Measurements from ENCODE around the gene CLASP1. TPM values are rescaled to one million over a fixed set of nuclear protein-coding genes. Genes with fewer than 3 reads are reported as not detected.

Gene CLASP1
- total RNA-seq (2014; rRNA removed; shearing (Covaris generic)) (32.6 and 33.8 TPM in 2 replicates), total RNA-seq (2022) (65.4 and 72.4 TPM in 2 replicates), Bru-seq, nascent RNA (percentile 87 among the genes with signal in this experiment), BruChase-seq, experiment 1, labeled RNA remaining after a 6-hour chase (percentile 79 among the genes with signal in this experiment), BruChase-seq, experiment 2, labeled RNA remaining after a 2-hour chase (percentile 78 among the genes with signal in this experiment)
- long read RNA-seq, partial matches to known transcripts = 25 of 47 reads
- long read RNA-seq, other reads (novel, unspliced or antisense) = 22 of 47 reads

DNA sequence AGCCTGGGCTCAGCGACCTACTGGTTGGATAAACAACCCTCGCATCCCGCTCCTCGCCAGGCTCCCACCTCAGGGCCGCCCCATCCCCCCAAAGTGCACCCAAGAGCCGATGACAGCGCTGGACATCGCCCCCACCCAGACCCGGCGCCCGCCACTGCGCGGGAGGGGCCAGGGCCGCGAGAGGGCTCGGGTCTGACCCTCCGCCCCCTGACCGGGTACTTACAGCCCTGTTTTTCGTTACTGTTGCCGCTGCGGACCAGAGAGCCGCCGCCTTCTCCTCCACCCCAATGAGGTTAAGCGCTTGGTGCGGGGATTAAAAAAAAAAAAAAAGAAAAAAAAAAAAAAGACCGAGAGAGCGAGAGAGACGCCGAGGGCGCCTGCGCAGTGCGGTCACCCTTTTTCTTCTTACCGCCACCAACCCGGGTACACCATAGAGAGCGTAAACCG lies at the start of gene CLASP1:
CLASP1 (minus strand) TSS at position 314 of the 447 bp plus-strand sequence. CDS start 43,567 bp downstream, outside the sequence.
- H3K9me3 ChIP-seq (ENCODE audit: low read length) = no peaks in the 10 kb centered on the region
- H3K79me2 ChIP-seq (ENCODE audit: insufficient read depth, low read depth, low read length) = peaks cover 65% of the 10 kb centered on the region
- H3K4me3 ChIP-seq (ENCODE audit: low read depth, low read length, poor library complexity, severe bottlenecking) = peak within 1 kb of the TSS; percentile 90
- peak within 1 kb of the TSS; percentile 85 for H3K27ac ChIP-seq (ENCODE audit: low read depth, low read length, poor library complexity, severe bottlenecking)
- ChIA-PET POLR2A (interaction anchor here (0.6 to 7.2 kb wide), 11 partner anchors 9 to 289 kb away, joined by 3 to 55 read pairs (median 4); partner anchors contain the start of gene RNU4ATAC), CTCF (ENCODE audit: unreplicated experiment) (no interaction called here)
- intact Hi-C loops (cut with micrococcal nuclease; ENCODE audit: unreplicated experiment) = loop anchor here (1.0 to 5.0 kb wide), 4 partner anchors 38 to 118 kb away; no protein-coding TSS in a partner anchor
- peak within 1 kb of the TSS; percentile 81 for H3K4me2 ChIP-seq (ENCODE audit: low read length)
- peaks cover 5% of the 10 kb centered on the region; the same call in 1 of the 2 replicates for H4K20me1 ChIP-seq (ENCODE audit: insufficient read depth, low read length)
- no peaks in the 10 kb centered on the region for H3K9me2 ChIP-seq (ENCODE audit: insufficient read depth, low read length)
- TF ChIP-seq, protein P1, sequence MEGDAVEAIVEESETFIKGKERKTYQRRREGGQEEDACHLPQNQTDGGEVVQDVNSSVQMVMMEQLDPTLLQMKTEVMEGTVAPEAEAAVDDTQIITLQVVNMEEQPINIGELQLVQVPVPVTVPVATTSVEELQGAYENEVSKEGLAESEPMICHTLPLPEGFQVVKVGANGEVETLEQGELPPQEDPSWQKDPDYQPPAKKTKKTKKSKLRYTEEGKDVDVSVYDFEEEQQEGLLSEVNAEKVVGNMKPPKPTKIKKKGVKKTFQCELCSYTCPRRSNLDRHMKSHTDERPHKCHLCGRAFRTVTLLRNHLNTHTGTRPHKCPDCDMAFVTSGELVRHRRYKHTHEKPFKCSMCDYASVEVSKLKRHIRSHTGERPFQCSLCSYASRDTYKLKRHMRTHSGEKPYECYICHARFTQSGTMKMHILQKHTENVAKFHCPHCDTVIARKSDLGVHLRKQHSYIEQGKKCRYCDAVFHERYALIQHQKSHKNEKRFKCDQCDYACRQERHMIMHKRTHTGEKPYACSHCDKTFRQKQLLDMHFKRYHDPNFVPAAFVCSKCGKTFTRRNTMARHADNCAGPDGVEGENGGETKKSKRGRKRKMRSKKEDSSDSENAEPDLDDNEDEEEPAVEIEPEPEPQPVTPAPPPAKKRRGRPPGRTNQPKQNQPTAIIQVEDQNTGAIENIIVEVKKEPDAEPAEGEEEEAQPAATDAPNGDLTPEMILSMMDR (conservative IDR thresholded peaks at IDR 0.05; ENCODE audit: low read length) = no peak
- TF ChIP-seq EZH2phosphoT487 (IDR thresholded peaks at IDR 0.05; ENCODE audit: borderline replicate concordance, low read depth, low read length) = no peak
- peak within 1 kb of the TSS; percentile 69 for H2AFZ ChIP-seq (ENCODE audit: low read length)
- H3K36me3 ChIP-seq (ENCODE audit: insufficient read depth, low read length) = no peaks in the 10 kb centered on the region
- DNase-seq (ENCODE audit: low spot score) = no peak
- H3K4me1 ChIP-seq (ENCODE audit: insufficient read depth, low read length, poor library complexity, severe bottlenecking) = peaks cover 42% of the 10 kb centered on the region
- no TSS peak for BruUV-seq (replicated peaks)

GRCh38 chr2:121698318-121698930 lies 49.2 kb upstream of the CLASP1 start:
- Histone ChIP-seq H3K79me2 (ENCODE audit: insufficient read depth, low read depth, low read length) (no peaks in the 10 kb centered on the region), H3K4me3 (ENCODE audit: low read depth, low read length, poor library complexity, severe bottlenecking) (no peak overlapping the region), H3K9me2 (ENCODE audit: insufficient read depth, low read length) (no peaks in the 10 kb centered on the region), H3K27ac (ENCODE audit: low read depth, low read length, poor library complexity, severe bottlenecking) (no peak overlapping the region), H3K36me3 (ENCODE audit: insufficient read depth, low read length) (no peaks in the 10 kb centered on the region), H4K20me1 (ENCODE audit: insufficient read depth, low read length) (no peaks in the 10 kb centered on the region), H3K9me3 (ENCODE audit: low read length) (no peaks in the 10 kb centered on the region), H3K4me1 (ENCODE audit: insufficient read depth, low read length, poor library complexity, severe bottlenecking) (peaks cover 7% of the 10 kb centered on the region), H2AFZ (ENCODE audit: low read length) (no peak overlapping the region), H3K4me2 (ENCODE audit: low read length) (no peak overlapping the region)
- POLR2A ChIA-PET = interaction anchor here (1.2 kb wide), 1 partner anchor 167 kb away, joined by 3 read pairs; the partner anchor contains the start of gene RNU4ATAC
- BruUV-seq (replicated peaks) = no TSS peak
- CTCF ChIA-PET (ENCODE audit: unreplicated experiment) = no interaction called here
- intact Hi-C loops (cut with micrococcal nuclease; ENCODE audit: unreplicated experiment) = no loop called here
- DNase-seq (ENCODE audit: low spot score) = no peak
- TF ChIP-seq, protein P1 (conservative IDR thresholded peaks at IDR 0.05; ENCODE audit: low read length) = no peak
- no peak for TF ChIP-seq EZH2phosphoT487 (IDR thresholded peaks at IDR 0.05; ENCODE audit: borderline replicate concordance, low read depth, low read length)
